ENCODE data around the gene OR6J1. TPM values are rescaled to one million over a fixed set of nuclear protein-coding genes. Genes with fewer than 3 reads are reported as not detected.
"Not testable (repeated sequence)": the region's sequence is repeated elsewhere in the genome, so short reads cannot be mapped to it uniquely, and the experiment has no call there.

The OR6J1 gene
- total RNA-seq, 1 donor from 2014 or later, result not detected

DNA sequence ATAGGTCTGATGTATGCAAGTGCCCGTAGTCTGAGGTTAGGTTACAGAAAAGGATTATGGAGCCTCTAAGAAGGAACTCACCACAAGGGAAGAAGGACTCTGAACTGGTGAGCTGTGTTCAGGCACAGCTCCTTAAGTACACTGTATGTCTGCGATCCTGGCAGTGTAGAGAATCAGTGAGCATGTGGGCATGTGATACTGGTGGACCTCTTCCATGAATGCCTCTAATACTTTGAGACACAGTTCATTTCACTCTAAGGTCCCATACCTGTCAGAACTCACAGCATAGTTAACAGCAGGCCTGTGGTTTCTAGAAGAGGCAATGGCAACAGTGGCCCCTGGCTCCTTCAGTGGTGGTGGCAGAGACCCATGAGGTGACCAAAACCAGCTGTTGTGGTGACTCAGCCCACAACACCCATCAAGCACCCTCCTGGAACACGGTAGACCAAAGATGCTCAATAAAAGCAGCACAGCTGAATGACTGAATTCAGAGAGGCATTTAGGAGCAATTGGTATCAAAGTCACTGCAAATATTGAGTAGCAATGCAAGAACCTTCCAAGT lies 6.9 kb upstream of the OR6J1 start:
- DNase-seq, result no peak

DNA sequence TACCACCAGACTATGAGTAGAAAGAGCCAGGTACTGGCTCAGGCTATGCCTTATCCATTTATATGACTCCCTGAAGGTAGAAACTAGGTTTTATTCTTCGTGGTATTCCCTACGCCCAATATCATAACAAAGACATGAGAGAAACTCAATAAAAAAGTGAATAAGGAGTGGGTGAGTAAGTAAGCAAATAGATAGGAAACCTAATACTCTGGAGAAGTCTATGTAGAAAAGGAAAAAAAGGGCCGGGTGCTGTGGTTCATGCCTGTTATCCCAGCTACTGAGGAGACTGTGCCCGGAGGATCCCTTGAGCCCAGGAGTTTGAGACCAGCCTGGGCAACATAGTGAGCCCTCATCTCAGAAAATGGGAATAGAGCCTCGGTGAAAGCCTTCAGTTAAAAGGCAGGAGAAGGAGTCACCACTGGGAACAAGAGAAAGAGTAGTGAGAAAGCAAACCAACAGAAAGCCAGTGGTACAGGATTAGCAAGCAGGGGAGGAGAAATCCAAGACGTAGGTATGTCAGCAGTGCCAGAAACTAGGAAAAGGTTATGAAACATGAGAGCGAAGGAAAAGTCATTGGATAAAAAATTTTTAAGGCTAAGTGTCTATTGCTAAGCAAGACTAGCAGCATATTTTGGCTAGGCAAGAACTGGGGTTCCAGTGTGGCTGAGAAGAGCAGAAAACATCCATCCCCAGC lies 6.0 kb upstream of the OR6J1 start:
- DNase-seq, result no peak

DNA sequence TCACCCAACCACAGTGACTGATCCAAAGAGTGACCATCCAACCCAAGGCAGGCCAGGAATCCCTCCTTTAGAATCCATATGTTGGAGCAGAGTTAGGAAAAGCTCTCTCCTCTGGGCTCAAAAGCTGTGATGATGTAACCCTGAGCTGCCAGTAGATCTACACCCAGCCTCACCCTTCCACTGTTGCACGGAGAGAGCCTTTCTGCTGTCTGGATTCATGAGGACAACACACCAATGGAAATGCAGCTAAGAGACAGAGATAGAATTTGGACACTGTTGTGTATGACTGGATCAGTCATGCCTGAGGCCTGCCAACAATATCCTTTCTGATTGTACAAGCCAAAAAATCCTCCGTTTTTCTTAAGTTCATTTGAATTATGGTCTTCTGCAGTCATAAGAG lies 4.4 kb upstream of the OR6J1 start:
- no peak for DNase-seq

DNA sequence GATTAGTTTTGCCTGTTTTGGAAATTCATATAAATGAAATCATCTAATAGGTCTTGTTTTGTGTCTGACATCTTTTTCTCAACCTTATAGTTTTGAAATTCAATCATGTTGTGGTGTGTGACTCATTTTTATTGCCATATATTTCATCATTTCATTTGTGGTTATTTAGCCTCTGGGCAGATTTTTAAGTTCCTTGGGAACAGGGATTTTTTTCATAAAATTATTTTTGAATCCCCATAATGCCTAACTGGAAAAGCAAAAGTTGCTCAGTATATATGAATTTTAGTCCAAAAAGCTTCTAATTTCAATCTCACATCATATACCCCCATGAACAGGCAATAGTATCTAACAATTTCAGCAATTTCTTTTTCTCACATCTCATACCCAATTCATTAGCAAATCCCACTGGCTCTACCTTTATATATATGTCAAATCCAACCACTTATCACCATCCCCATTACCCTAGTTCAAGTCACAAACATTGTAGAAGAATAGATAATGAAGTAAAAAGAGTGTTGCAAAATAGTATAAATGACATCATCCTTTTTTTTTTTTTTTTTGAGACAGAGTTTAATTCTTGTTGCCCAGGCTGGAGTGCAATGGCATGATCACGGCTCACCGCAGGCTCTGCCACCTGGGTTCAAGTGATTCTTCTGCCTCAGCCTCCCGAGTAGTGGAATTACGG lies 2.6 kb upstream of the OR6J1 start:
- no peak for DNase-seq

DNA sequence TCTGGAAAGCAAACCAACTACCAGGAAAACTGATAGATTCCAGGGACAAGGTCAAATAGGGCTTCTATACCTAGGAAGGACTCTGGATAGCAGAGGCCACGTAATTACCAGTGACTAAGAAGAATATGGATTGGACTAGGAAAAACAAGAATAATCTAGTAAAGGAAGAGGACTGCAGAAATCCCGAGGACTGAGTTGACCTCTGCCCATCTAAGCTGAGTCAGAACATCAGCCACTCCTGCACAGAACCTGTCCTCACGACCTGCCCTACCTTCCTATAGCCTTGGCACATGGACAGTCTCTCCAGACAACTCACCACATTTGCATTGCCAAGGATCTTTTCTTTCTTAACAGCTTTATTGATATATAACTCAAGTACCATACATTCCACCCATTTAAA lies 2.3 kb downstream of the OR6J1 start:
- no peak for DNase-seq

DNA sequence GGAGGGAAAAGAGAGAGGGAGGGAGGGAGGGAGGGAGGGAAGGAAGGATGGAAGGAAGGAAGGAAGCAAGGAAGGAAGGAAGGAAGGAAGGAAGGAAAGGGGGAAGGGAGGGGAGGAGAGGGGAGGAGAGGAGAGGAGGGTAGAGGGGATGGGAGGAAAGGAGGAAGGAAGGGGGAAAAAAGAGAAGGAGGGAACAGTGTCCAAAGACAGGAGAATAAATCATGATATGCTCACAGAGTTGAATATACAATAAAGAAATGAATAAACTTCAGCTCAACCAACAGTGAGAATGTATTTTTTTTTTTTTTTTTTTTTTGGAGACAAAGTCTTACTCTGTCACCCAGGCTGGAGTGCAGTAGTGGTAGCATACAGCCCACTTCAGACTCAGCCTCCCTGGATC lies 4.0 kb downstream of the OR6J1 start:
- no peak for DNase-seq

DNA sequence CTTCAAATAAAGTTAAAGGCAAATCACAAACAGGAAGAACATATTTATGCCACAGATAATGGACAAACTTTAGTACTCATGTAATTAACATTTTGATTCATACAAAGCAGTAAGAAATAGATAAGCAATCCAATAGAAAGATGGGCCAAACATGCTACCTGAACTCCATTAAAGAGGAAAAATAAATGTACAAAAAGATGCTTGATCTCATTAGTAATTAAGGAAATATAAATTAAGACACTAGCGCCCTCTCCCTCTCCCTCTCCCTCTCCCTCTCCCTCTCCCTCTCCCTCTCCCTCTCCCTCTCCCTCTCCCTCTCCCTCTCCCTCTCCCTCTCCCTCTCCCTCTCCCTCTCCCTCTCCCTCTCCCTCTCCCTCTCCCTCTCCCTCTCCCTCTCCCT lies 8.2 kb downstream of the OR6J1 start:
- not testable (repeated sequence) for DNase-seq

DNA sequence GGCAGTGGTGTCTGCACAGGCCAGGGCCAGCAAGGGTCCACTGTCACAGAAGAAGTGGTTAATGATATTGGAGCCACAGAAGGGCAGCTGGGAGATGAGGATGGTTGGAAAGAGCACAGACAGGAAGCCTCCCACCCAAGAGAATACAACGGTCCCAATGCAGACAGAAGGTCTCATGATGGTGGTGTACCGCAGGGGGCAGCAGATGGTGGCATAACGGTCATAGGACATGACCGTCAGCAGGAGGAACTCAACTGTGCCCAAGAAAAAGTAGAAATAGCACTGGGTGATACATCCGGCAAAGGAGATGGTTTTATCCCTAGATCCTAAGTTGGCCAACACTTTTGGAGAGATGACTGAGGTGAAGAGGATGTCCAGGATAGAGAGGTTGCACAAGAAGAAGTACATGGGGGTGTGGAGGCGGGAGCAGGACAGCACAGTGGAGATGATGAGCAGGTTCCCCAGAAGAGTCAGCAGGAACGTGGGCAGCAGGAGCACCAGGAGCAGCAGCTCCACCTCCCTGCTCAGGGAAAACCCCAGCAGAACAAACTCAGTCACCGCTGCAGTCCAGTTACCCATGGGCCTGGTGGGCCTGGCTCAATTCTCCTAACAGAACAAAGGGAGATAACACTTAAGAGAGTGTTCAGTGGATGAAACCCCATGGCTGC lies 9.8 kb downstream of the OR6J1 start:
- DNase-seq, result no peak

DNA sequence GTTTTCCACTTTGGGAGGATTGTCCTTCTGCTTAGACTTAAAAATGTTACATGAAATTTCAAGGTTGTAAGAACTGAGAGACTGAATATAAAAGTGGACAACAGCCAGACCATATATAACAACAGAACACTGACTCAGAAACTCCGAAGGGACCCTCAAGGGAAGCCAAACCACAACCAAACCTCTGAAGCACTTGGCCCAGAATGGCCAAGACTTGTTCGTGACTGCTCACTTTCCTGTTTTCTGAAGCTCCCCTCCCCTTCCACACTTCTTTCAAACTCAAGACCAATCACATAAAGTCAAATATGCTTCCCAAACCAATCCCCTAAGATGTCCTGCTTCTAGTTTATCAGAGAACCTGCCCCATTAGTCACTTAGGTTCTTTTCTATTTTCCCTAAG lies 13.7 kb downstream of the OR6J1 start:
- DNase-seq, result no peak

DNA sequence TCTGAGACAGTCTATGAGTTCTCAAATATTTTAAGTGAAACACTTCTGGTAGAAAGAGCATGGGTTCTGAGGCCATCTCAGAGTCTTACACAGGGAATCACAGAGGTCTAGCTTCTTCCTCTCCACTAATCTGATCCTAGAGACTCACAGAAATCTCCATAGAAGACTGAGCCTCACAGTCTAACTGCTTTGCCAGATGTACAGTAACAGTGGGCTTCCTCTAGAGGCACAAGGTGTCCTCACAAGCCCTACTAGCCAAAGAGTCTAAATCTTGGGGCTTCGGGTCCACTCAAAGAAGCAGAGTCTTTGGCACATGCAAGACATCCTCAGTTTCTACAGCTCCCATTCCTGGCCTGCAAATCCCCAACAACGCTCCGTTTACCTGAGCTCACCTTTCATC lies 14.1 kb downstream of the OR6J1 start:
- DNase-seq, result no peak

DNA sequence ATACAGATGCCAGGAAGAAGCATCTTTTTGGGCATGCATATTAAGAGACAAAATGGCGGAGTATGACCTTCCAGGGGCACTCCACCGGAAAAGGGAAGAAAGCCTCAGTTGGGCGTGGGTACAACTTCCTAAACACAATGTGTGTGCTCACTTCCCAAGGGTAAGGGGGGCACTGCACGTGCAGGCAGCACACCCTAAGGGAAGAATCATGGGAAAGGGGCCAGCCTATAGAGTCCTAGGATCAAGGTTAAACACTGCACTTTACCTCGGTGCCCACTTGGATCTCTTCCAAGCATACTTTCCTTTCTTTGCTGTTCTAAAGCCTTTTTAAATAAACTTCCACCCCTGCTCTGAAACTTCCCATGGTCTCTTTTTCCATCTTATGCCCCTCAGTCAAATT lies 14.8 kb downstream of the OR6J1 start:
- DNase-seq, result no peak

DNA sequence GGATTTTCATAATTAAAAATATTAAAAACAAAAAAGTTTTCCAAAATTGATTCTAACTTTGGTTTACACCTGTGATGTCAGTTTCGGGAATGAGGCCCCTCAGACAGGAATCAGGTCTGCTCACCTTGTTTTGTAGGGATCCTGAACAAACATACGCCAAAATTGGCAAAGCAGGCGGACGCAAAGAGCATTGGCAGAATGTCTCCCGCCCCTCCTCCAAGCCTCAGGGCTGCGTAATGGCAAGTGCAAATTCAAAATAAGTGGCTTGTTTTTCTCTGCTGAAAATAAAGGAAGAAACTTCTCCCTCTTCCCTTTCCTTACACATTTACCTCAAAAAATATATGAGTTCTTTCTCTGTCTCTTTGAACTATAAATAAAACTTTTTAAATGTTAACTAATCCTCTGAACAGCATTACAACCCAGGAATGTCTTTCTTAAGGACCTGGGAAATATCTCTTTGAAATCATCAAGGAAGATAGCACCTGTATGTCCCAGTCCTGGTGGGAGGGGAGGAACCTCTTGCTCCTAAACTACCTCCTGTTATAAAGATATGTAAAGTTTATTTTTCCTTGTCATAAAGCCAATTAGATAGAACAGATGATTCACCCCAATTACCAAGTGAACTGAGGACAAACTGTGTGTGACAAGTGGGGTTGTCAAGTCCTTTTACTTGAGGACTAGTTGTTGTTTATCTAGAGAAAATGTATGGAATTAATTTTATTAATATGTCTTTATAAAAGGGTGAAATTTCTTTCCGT lies 16.5 kb downstream of the OR6J1 start:
- DNase-seq, result no peak

DNA sequence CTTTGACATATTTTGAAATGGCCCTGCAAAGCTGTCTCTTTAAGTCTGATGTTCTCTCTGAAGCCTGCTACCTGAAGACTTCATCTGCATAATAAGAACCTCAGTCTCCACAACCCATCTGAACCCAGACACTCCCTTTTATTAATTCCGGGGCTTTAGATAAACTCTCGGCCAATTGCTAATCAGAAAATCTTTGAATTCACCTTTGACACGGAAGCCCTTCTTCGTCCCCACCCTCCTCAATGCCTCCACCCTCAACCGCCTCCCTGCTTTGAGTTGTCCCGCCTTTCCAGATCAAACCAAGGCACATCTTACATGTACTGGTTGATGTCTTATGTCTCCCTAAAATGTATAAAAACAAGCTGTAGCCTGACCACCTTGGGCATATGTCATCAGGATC lies 17.6 kb downstream of the OR6J1 start:
- no peak for DNase-seq

DNA sequence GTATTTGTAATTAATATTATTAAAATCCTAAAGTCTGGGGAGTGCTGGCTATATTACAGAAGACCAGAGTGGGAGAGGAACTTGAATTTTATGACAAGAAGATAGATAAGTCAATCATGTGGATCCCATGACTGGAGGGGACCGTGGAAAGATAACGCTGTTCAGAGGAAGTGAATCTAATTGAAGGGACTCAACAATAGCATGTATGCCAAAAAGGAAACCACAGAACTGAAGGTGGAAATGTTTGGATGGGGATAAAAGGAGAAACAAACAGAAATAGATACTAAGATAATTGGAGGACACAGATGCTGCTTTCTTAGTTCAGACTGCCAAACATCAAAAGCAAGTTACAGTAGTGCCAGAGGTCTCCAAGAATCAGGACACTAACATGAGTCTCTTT lies 21.1 kb downstream of the OR6J1 start:
- DNase-seq, result no peak

DNA sequence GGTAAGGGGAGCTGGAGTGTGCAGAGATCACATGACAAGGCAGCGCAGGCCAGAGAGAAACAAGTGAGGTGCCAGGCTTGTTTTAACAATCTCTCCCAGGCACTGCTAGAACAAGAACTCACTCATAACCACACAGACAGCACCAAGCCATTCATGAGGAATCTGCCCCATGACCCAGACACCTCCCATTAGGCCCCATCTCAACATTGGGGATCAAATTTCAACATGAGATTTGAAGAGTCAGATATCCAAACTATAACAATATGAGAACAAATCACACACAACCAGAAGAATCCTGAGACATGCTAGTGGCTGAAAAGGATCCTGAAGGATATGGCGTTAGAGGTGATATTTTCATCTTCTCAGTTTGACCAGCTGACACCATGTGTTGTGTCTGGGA lies 21.9 kb downstream of the OR6J1 start:
- DNase-seq, result no peak

DNA sequence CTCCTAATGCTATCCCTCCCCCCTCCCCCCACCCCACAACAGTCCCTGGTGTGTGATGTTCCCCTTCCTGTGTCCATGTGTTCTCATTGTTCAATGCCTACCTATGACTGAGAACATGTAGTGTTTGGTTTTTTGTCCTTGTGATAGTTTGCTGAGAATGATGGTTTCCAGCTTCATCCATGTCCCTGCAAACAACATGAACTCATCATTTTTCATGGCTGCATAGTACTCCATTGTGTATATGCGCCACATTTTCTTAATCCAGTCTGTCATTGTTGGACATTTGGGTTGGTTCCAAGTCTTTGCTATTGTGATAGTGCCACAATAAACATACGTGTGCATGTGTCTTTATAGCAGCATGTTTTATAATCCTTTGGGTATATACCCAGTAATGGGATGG lies 28.4 kb downstream of the OR6J1 start:
- DNase-seq, result not testable (repeated sequence)

DNA sequence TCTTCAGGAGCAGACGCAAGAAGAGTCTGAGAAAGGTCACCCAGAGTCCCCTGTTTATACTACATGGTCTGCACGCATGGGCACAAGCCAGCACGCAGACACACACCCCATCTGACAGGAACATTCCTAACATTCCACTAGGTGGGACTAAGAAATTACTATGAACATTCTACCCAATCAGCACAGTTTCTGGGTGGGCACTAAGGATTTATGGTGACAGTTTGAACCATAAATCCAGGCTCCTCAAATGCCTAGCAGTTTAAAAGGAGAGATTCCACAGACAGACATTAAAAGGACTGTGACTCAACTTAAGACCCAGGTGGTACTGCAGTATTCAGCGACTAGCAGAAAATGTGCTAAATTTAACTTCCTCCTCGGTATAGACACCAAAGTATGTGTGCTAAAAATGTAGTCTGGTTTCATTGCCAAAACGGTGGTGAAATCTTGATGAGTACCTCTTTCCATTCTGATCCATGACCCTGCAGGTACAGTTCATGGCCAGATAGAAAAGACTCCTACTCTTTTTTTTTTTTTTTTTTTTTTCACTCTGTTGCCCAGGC lies 29.8 kb downstream of the OR6J1 start:
- peak; percentile 40 for DNase-seq

DNA sequence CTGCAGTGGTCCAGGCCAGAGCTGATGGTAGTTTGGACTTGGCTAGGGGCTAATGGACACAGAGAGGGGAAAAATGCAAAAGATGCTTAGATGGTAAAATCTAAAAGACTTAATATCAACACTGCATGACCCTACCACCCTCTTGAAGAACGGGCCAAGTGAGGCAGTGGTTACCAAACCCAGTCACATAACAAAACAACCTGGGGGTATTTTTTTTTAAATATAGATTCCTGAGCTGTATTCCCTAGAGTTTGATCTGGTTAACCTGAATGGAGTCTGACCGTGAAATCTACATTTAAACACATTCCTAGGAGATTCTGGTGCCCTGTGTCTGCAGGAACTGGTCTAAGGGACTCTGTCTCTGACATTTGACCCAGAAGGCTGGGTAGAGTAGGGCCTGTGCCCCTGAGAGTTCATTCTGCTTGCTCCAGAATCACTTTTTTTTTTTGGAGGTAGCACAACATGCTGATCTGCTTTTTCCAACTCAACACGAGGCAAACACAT lies 30.4 kb downstream of the OR6J1 start:
- DNase-seq, result no peak

DNA sequence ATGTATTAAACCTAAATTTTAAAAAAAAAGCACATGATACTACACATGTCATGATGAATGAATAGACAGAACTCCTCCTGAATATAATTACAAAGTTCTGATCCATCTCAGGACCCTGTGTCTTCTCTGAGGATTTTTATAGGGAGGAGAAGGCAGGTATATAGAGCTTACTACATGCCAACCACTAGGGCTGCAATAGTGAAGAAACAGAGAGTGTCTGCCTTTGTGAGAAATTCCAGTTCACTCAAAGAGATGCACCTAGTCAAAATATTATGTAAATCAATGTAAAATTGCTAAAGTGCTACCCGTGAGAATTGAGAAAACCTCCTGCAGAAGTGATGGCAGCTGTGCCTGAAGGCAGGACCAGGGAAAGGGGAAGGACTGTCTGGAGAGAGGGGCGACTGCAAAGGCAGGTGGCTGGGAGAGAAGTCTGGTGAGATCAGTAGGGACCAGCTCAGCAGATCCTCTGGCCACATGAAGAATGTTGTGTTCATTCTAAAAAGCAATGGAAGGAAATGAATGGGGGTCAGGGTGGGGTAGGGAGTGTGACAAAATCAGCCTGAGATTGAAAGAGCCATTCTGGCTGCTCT lies 31.0 kb downstream of the OR6J1 start:
- no peak for DNase-seq

DNA sequence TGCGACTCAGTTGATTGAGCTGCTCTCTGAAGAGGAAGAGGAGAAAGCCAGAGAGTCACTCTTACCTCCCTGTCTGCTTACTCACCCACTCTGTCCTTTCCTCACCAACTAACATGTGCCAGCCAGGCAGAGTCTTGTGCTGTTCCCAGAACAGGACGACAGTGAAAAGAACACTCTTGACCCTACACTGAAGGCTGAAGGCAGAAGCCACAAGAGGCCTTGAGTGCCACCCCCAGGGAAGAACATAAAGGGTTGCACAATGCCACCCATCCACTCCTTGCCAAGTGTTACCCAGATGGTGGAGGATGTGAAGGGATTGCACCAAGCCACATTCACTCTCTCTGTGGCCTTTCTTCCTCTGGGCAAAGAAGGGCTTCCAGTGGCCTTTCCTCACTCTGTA lies 33.2 kb downstream of the OR6J1 start:
- DNase-seq, result no peak

DNA sequence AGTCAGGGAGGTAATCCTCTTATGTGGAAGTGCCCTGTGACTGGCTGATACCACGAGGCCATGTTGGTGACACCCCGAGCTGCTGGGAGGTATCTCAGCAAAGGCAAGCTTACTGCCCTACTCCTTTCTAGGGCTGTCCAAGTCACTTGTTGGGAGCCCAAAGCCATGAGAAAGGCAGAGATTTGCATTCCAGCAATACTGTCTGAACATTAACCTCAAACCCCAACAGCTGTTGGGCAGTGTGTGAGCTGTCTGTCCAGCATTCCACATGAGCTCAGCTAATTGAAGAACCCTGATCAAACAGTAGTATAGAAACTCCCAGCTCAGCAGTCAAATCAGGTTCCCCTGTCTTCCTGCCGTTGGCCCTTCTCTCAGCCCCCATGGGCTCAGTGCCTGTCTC lies 36.9 kb downstream of the OR6J1 start:
- DNase-seq, result no peak

DNA sequence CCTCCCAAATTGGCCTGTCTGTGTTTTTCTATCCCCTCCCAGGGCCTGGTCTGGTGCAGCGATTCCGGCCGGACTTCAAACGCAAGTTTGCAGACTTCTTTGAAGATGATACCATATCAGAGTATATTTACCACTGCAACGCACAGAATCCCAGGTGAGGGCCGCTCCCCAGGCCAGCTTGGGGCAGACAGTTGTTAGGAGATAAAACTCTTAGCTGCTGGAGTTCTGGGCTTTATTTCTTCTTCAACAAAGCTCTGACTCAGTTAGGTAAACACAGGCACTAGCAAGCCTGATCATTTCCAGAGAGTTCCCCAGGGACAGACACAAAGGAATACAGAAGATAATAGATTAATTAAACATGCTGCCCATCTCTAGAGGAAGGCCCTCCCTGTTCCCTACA lies 37.8 kb downstream of the OR6J1 start:
- no peak for DNase-seq

Measured in skin of body (tissue), 2 donors.